ENCODE results near the gene CACNA1A.
"Not testable (repeated sequence)": the region's sequence is repeated elsewhere in the genome, so short reads cannot be mapped to it uniquely, and the experiment has no call there.

Gene CACNA1A

DNA sequence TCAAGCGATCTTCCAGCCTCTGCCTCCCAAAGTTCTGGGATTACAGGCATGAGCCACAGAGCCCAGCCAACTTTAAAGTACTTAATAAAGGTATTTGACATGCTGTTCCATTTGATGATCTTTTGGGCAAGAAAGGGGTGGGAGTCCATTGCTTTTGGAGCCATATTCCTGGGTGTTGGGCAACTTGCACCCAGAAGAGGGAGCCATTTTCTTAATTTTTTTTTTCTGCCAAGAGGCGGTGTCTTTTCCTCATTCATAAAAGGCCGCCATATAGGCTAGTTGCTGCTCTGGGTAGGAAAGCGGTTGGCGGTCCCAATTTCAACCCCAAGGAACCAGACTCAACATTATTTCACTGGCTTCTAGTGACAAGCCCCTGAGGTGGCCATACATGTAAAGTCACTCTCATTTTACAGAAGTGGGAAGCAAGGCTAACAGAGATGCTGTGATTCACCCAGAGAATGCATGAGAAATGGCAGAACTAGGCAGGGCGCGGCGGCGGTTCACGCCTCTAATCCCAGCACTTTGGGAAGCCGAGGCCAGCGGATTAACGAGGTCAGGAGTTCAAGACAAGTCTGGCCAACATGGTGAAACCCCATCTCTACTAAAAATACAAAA lies 139.6 kb downstream of the CACNA1A start:
- DNase-seq = no peak

DNA sequence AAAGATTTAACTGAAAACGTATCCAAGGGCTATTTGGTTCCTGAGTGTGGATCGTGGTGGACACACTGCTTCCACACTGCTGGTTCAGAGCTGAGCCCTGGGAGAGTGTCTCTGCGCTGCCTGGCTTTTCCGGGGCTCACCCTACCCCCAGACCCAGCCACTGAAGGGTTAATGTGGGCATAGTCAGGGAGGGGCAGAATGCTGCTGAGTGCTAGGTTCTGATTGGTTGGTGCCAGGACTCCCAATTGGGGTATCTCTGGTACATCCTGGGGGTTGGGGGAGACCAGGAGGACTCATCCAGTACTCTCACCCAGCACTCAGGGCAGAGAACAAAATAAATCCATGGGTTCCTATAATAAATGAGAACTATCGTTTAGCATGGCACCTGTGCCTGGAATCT lies 142.3 kb downstream of the CACNA1A start:
- no peak for DNase-seq

DNA sequence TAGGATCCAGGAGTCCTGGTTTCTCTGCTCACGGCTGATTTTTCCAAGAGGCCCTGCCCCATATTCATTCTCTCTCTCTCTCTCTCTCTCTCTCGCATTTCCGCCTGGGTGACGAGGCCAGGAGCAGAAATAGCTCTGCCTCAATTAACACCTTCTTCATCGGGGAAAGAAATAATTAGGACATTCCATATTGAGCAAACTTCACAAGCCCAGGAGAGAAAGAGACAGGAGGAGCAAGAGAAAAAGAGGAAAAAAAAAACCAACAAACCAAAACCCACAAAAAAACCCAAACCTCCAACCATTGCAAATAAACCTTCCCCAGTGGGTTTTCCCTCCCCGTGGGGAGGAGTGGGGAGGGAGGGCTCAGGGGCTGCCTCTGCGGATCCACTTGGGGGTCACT lies 143.0 kb downstream of the CACNA1A start:
- no peak for DNase-seq

DNA sequence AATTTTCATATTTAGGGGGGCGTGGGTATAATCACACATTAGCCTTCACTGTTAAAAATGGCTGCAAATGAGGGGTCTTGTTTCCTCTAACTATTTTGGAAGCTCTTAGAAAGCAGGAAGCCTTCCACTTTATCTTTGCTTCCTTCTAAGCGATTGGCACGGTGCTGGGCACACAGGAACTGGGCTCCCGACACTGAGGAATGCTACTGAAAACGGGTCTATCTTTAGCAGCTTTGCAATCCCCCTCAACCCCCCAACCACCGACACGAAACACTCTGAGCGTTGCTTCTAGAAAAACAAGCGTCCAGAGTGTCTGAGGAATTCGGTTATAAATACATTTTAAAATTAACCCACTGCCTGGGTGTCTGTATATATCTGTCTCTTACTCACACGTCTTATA lies 143.6 kb downstream of the CACNA1A start:
- DNase-seq = no peak

DNA sequence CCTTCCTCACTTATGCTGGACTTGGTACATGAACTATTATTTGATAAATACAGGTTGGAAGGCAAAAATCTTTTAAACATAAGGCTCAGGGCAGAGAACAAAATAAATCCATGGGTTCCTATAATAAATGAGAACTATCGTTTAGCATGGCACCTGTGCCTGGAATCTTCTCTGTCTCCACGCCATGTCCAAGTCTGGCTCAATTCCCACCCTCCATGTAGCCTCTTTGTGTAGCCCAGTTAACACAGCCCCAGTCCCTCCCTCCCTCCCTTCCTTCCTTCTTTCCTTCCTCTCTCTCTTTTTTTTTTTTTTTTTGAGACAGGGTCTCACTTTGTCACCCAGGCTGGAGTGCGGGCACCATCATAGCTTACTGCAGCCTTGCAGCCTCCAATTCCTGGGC lies 144.6 kb downstream of the CACNA1A start:
- not testable (repeated sequence) for DNase-seq

DNA sequence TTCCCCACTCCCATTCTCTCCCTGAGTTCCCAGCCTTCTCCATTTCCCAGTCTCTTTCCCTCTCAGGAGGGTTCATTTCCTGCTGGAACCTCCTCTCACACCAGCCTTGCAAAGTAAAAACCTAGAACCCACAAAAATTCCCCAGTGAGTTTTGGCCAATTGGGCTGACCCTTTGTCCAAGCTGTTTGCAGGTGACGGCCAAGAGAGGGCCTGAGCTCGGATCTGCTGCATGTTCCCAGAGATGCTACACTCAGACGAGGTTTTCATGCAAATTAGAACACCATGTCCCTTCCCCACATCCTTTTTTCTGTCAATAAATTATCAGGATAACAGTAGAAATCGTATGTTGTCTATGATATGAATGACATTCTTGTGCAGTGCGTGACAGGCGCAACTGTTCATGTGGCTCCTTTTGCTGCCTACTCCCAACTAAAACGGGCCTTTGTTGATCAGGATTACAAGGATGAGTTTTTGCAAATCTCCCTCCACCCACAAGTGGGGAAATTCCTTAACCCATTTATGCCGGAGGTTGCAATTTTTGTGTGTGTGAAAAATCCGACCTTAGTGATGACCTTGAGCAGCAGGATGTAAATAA lies 149.5 kb downstream of the CACNA1A start:
- DNase-seq = no peak

GRCh38 chr19:13356185-13356584 lies 150.1 kb downstream of the CACNA1A start:
- no peak for DNase-seq

DNA sequence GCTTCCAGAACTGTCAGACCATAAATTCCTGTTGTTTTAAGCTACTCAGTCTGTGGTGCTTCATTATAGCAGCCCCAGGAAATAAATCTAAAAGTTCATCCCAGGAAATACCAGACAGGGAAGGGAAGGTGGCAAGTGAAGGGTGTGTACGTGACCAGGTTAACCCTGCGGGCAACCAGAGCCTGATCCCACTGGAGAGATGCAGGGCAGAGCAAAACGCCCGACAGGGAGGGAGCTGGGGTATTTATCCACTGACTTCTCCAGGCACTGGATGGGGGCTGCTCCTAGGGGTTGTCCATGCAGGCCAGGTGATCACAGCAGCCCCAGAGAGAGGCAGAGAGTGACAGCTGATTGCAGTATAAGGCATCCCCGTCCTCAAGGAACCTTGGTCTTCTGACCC lies 150.9 kb downstream of the CACNA1A start:
- no peak for DNase-seq

- no peak for DNase-seq
Observed at GRCh38 chr19:13353625-13354024, 152.7 kb downstream of the CACNA1A start.

GRCh38 chr19:13350759-13351158 lies 155.5 kb downstream of the CACNA1A start:
- no peak for DNase-seq

GRCh38 chr19:13350072-13350471 lies 156.2 kb downstream of the CACNA1A start:
- DNase-seq = no peak

DNA sequence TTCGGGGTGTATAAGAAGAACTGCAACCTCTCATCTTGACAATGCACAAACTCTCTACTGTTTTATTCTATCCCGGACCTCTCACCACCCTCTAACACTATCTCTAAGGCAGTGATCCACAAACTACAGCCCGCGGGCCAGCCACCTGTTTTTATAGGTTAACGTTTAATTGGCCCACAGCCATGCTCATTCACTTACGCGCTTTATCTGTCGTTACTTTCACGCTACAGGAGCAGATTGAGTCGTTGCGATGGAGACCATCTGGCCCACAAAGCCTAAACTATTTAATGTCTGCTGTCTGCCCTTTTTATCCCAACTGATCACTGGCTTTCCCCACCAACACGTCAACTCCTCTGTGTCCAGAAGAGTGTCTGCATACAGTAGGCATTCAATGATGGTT lies 158.9 kb downstream of the CACNA1A start:
- no peak for DNase-seq

GRCh38 chr19:13343514-13343913 lies 162.8 kb downstream of the CACNA1A start:
- DNase-seq = no peak

DNA sequence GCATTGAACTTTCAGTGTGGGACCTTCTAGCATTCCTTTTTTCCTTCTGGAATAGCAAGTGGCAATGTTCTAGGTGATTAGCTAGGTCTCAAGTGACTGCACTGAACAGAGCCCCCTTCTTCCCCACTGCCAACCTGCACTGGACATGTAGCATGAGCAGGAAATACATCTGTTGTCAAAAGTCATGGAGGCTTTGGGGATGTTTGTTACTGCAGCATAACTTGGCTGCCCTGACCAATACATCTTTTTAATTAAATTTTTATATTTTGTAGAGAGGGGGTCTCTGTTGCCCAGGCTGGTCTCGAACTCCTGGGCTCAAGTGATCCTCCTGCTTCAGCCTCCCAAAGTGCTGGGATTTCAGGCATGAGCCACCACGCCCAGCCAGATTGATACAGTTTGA lies 163.6 kb downstream of the CACNA1A start:
- no peak for DNase-seq

DNA sequence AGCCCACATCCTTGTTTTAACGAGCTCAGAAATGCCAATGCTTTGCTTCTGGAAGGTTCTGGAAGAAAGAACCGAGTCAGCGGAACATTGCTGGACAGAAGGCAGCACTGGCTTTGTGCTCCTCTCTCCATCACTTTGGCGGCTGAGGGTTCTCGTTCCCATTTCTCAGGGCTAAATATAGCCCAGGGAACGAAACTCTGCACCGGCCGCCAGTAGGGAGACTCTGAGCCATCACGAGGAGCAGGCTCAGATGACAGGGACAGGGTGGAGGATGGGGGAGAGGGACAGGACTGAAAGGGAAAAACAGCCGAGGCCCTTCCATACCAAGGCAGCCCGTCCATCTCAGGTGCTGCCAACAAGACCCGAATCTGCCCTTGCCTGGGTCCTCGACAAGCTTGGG lies 166.4 kb downstream of the CACNA1A start:
- peak in 8 of 51 donors; percentile 1 to 16 (median 6) for DNase-seq

- DNase-seq = no peak
Observed at GRCh38 chr19:13337181-13337580, 169.1 kb downstream of the CACNA1A start.

DNA sequence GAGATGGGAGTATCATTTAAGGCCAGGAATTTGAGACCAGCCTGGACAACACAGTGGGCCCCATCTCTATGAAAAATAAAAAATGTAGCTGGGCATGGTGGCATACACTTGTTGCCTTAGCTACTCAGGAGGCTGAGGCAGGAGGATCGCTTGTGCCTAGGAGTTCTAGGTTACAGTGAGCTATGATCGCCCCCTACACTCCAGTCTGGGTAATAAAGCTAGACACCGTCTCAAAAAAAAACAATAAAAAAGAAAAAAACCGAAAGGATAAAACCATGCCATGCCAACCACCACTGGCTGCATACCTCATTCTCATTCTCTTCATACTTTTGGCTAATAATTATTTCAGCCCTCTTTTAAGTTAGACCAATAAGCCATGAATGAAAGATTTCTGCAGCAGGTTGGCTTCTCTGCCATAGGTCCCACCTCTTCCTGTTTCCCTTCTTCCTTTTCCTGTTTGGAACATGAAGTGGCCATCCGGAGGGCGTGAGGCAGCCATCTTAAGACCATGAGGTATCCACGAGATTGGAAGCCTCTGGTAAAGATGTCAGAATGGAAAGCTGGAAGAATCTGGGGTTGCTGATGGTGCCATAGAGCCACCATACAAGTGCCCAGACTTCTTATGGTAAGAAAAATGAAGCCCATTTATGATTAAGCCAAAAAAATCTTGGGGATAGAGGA lies 171.3 kb downstream of the CACNA1A start:
- no peak for DNase-seq

GRCh38 chr19:13330285-13330684 lies 176.0 kb downstream of the CACNA1A start:
- DNase-seq = no peak

DNA sequence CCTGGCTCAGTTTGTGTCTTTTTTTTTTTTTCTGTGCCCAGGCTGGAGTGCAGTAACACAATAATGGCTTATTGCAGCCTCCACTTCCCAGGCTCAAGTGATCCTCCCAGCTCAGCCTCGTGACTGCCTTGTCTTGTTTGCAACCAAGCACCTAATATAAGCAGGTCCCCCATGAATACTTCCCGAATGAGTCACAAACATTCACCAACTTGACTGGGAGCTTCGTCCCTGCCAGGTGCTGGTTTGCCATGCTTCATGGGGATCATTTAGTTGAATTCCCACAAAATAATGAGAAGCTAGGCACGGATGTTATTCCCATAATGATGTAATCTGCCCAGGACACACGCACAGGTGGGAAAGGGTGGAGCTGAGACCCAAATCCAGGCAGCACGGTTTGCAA lies 176.5 kb downstream of the CACNA1A start:
- no peak for DNase-seq

GRCh38 chr19:13328241-13328640 lies 178.0 kb downstream of the CACNA1A start:
- no peak for DNase-seq

- no peak for DNase-seq
Observed at GRCh38 chr19:13319526-13319925, 186.8 kb downstream of the CACNA1A start.

DNA sequence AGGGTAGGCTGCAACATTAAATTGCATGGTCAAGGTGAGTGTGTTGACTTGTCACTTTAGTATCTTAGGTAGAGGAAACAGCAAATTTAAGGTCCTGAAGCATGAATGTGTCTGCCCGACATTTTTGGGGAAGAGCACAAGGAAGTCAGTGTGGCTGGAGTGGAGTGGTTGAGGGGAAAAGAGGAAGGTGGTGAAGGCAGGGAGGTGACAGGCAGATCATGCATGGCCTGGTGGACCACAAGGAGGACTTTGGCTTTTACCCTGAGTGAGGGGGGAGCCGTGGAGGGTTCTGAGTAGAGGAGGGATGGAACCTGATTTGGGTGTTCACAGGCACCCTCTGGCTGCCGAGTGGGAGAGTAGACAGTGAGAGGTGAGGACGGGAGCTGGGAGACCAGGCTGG lies 188.1 kb downstream of the CACNA1A start:
- peak in 1 of 51 donors; percentile 7 for DNase-seq

DNA sequence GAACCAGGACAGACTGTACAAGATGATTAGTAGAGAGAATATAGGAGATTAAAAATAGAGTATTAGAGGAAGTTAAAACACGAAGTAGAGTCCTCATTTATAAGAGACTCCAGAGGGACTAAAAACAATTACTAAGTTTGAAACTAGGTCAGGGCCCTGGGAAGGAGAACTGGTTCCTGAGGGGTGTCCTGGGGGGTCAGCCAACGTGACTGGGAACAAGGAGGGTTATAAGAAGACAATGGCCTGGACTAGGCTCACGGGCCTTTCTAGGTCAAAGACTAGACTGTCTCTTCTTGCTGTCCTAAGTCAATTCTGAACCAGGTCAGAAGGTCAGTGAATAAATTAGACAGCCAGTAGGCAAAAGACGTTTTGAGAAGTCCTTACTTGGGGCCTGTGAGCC lies 190.8 kb downstream of the CACNA1A start:
- DNase-seq = peak in 5 of 51 donors; percentile 4 to 29 (median 13)

Data from hypothalamus (tissue), 51 donors.